NCI-H748 treated with DMSO at 0.1 percent for 48 hours (cell line): Measurements from ENCODE around the gene LRIG1.

Experiments
- DNase-seq: peaks from one replicate; lab custom pipeline; 2025; lab: John Stamatoyannopoulos, UW

LRIG1 gene

GRCh38 chr3:66489115-66489514, 11.7 kb downstream of the LRIG1 start:
- DNase-seq: no peak

GRCh38 chr3:66488492-66488891, 12.3 kb downstream of the LRIG1 start:
- no peak for DNase-seq

GRCh38 chr3:66487465-66487864, 13.4 kb downstream of the LRIG1 start:
- no peak for DNase-seq

GRCh38 chr3:66486646-66487045, 14.2 kb downstream of the LRIG1 start:
- no peak for DNase-seq

GRCh38 chr3:66486202-66486601, 14.6 kb downstream of the LRIG1 start:
- no peak for DNase-seq

- DNase-seq: no peak
Observed at GRCh38 chr3:66485291-66485968, 15.4 kb downstream of the LRIG1 start.

GRCh38 chr3:66484106-66484844, 16.5 kb downstream of the LRIG1 start:
- no peak for DNase-seq

- DNase-seq: no peak
Observed at GRCh38 chr3:66483409-66483906, 17.4 kb downstream of the LRIG1 start.

GRCh38 chr3:66483006-66483405, 17.8 kb downstream of the LRIG1 start:
- DNase-seq: no peak

- no peak for DNase-seq
Observed at GRCh38 chr3:66482018-66482404, 18.8 kb downstream of the LRIG1 start.

GRCh38 chr3:66481071-66482017, 19.5 kb downstream of the LRIG1 start:
- no peak for DNase-seq

- no peak for DNase-seq
Observed at GRCh38 chr3:66480666-66481065, 20.2 kb downstream of the LRIG1 start.

GRCh38 chr3:66479532-66479947, 21.3 kb downstream of the LRIG1 start:
- DNase-seq: no peak

GRCh38 chr3:66478960-66479359, 21.9 kb downstream of the LRIG1 start:
- no peak for DNase-seq

GRCh38 chr3:66477856-66478255, 23.0 kb downstream of the LRIG1 start:
- DNase-seq: no peak

GRCh38 chr3:66476852-66477381, 23.9 kb downstream of the LRIG1 start:
- no peak for DNase-seq

GRCh38 chr3:66475386-66476020, 25.3 kb downstream of the LRIG1 start:
- DNase-seq: peak; percentile 87

GRCh38 chr3:66473692-66474091, 27.1 kb downstream of the LRIG1 start:
- DNase-seq: no peak

GRCh38 chr3:66473181-66473580, 27.6 kb downstream of the LRIG1 start:
- DNase-seq: no peak

GRCh38 chr3:66472313-66473134, 28.3 kb downstream of the LRIG1 start:
- DNase-seq: no peak
